ENCODE data around the gene SSH2.
"Not testable (repeated sequence)": the region's sequence is repeated elsewhere in the genome, so short reads cannot be mapped to it uniquely, and the experiment has no call there.

The SSH2 gene

DNA sequence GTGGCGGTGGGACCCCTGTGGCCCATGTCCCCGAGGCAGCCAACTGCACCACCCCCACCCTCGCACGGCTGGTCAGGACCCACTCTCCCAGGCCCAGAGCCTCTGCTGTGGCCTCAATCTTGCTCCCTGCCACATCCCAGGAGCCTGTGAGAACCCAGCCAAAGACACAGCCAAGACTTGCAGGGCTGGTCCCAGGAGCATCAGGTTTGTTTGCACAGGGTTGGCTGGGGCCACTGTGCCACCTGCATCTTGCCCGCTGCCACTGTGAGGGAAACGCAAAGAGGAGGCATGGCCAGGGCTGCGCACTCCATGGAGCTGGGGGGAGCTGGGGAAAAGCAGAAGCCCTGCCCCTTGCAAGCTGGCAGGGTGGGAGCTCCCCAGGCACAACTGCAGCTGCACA, 92.5 kb downstream of the SSH2 start:
- no peak for DNase-seq (ENCODE audit: low read depth)

DNA sequence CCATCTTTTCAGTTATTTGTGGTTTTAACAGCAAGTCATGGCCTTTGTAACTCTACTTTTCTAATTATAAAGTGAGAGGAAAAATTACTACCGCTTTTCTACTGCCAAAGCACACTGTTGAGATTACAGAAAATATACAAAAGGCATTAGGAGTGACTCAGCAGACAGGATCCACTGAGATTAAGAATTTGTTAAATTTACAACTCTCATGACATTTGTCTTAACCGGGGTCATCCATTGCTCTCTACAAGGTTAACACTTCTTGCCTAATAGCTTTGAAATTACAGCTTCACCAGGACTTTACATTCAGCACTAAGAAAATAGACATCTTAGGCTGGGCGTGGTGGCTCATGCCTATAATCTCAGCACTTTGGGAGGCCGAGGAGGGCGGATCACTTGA, 93.4 kb downstream of the SSH2 start:
- DNase-seq (ENCODE audit: low read depth) = no peak

DNA sequence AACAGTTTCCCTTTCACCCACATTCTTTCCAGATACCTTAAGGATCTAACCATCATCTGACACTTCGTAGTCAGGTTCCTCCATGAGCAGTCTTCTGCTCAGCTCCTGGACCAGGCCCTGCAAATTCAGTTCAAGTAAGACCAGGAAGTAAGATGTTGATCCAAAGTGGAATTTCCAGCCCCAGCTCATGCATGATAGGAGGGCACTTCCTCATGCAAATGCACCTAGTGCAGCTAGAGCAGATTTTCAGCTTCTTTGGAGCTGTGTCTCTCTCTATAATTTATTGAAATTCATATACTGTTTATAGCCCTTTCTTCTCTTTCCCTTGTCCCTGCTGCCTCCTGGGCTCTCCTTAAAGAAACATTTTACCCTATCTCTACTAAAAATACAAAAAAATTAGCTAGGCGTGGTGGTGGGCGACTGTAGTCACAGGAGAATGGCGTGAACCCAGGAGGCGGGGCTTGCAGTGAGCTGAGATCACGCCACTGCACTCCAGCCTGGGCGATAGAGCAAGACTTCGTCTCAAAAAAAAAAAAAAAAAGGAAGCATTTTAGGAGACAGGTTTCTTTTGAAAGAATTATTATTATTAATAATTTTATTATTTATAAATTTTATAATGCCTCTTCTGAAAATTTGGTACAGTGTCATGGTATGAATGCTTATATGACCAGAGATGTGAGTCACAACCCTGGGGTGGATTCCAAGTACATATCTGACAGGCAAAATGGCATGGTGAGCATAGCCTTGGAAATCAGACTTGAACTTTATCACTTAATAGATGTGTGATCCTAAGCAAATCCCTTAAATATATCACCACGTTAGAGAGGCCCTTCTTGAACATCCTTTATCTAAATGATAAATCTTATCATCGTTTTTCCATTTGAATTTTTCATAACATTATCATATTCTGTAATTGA, 94.3 kb downstream of the SSH2 start:
- no peak for DNase-seq (ENCODE audit: low read depth)

DNA sequence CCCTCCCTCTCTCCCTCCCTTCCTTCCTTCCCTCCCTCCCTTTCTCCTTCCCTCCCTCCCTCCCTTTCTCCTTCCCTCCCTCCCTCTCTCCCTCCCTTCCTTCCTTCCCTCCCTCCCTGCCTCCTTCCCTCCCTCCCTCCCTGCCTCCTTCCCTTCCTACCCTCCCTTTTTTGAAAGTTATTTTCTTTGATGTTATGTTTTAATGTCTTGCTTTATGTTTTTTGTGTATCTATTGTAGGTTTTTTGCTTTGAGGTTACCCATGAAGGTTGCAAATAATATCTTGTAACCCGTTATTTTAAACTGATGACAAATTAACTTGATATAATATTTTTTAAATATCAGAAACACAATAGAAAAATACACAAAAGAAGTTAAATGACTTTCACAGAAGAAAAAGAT, 96.2 kb downstream of the SSH2 start:
- no peak for DNase-seq (ENCODE audit: low read depth)

DNA sequence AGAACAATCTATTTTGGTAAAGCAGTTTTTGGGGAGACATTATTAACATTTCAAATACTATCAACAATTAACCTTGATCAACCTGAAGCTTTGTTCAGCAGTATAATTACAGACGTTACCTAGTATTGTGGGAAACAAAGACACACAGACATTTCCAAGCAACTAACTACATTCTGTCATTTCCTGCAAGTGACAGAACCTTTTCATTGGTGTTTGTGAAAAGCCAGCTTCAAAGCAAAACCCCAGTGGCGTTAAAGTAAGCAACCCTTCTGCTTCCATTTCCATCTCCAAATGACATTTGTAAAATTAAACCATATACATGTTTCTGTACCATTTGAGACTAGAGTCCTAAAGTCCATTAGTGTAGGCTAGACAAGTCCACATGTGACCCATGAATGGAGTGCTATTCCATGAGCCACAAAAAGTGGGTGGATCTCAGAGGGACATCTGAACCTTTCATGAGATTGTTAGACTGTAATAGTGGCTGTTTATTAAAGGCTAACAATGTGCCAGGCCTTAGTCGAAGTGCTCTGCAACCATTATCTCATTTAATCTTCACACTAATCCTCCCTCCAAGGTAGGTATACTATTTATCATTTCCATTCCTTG, 101.2 kb downstream of the SSH2 start:
- DNase-seq (ENCODE audit: low read depth) = no peak

DNA sequence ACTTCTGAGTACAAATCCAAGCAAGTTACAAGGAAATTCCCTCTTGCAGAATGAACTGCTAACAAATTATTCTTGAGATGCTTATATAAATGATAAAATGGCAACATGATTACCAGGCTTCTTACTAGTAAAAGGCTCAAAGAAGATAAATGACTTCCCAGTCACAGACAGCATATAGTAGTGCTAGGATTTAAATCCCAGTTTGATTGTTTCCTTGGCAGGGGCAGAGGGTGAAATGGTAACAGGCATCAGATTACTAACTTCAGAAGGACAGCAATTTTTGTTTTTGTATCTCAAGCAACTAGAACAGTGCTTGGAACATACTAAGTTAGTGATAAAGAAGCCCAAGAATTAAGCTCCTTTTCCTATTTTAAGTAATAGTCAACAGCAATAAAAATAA, 102.8 kb downstream of the SSH2 start:
- DNase-seq (ENCODE audit: low read depth) = no peak

DNA sequence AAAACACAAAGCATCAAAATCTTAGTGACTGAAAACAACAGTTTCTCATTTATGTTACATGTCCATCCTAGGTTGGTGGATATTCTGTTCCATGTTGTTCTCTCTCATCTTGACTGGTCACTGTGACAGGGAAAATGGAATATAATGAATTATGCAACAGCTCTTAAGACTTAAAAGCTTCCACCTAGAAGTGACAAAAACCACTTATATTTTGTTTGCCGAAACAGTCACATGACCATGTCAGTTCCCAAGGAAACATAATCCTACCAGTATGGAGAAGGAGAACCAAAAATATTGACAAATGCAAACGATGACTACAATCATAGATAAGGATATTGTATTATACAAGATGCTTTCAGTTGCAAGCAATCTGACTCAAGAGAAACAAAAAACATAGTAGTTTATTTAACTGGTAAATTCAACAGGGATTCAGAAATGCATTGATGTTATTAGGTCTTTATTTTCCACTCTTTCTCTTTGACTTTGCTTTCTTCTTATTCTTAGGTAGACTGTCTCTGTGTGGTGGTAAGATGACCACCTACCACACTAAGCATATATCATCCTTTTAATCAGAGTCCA, 103.8 kb downstream of the SSH2 start:
- DNase-seq (ENCODE audit: low read depth) = no peak

DNA sequence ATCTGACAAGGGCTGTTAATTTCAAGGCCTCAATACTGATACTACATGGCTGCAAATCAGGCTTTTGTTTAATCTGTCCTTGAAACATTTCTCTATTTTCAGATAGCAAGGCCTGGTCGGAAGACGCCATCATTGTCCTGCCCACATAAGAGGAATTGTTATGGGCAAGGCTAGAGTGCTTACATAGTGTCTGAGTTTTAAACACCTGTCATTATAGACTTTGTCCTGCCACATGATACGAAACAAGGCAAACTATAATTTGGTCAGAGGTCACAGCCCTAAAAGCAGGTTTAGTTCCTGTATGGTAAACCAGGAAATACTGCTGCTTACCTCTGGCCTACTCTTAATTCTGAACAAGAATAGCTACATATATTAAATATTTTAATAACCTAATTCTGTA, 104.4 kb downstream of the SSH2 start:
- no peak for DNase-seq (ENCODE audit: low read depth)

DNA sequence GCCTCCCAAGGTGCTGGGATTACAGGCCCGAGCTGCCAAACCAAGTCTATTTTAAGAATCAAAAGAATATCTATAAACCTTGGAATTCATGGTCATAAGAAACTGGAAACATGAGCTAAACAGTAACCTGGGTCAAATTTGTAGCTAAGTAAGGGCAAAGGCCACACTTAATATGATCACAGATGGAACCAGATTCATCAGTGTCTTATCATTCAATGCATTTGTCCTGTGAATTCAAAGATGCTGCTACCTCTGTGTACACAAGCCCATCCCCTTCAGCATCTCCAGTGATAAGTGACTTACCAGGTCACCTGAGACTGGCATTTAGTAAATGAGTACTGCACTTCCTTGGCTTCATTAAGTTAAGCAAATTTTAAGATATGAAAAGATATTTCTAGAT, 108.1 kb downstream of the SSH2 start:
- no peak for DNase-seq (ENCODE audit: low read depth)

DNA sequence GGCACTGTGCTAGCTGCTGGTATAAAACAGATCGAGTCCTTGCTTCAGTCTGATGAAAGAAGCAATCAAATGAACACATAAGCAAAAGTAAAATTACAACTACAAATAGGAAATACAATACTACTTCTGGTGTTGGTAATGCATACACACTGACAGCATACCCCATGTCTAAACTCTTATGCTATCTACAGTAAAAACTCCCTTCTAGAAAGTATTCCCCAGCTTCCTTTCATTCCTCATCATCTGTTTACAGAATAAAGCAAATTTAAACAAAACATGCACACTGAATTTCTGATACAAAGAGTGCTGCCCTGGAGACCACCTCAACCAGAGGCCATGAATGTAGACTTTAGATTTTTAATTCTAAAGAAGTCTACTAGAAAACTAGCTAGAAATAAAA, 109.6 kb downstream of the SSH2 start:
- DNase-seq (ENCODE audit: low read depth) = no peak

DNA sequence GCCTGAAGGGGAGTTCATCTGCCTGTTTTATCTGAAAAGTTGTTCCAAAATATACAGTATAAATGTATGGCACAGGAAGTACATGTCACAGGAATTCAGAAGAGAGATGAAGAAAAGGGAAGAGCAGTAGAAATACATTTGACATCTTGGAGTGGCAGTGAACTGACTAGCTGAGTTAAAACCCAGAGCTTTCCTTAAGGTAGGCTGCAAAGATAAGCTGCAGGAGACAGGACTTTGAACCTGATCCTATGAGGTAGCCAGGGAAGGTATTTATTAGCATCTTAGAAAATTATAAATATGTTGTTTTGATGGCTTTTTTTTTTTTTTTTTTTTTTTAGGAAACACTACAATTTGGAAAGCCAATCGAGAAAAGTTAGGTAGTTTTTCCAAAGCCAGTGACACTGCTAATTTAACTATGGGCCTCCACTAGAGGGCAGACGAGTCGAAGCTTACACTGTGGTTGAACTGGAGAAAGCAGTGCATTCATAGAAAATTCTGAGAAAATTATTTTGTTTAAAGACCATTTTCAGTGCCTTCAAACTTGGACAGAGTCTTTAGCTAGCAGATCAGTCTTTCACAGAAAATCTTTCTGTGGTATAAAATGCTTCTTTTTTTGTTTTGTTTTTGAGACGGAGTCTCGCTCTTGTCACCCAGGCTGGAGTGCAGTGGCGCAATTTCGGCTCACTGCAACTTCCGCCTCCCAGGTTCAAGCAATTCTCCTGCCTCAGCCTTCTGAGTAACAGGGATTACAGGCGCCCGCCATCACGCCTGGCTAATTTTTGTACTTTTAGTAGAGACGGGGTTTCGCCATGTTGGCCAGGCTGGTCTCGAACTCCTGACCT, 122.3 kb downstream of the SSH2 start:
- peak; percentile 19 for DNase-seq (ENCODE audit: low read depth)

DNA sequence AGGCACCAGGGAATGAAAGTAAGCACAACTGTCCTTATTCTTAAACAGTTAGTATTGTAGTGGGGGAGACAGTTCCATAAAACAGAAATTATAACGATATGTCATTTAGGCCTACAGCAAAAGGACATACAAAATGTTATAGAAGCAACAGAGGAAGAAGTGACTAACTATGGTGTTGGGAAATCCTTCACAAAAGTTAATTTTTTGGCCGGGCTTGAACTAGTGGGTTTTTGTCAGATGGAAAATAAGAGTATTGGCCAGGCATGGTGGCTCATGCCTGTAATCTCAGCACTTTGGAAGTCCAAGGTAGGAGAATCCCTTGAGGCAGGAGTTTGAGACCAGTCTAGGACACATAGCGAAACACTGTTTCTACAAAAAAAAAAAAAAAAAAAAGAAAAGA, 127.8 kb downstream of the SSH2 start:
- no peak for DNase-seq (ENCODE audit: low read depth)

DNA sequence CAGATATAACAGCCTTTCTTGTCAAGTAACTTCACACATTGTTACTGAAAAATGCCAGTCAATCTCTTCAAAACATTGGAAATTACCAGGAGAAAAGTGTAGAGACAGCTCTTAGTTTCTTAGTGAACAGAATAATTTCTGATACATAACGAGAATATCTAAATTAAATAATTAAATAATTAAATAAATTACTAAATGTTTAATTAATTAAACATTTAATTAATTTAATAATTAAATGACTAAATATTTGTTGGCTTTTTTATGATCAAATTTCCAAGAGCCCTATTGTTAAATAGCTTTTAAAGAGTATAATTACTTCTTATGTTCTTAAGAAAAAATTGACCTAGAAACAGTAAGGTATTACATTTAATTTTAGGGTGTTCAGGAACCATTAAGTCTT, 129.6 kb downstream of the SSH2 start:
- DNase-seq (ENCODE audit: low read depth) = no peak

DNA sequence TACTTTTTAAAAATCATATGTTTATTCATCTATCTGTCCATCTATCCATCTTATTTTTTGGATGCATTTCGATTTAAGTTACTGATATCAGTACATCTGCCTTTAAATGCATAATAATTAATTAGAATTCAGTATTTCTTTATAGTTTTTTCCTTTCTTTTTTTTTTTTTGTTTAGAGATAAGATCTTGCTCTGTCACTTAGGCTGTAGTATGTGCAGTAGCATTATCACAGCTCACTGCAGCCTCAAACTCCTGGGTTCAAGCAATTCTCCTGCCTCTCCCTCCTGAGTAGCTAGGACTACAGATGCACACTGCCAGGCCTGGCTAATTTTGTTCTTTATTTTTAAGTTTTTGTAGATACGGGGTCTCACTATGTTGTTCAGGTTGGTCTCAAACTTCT, 133.4 kb downstream of the SSH2 start:
- DNase-seq (ENCODE audit: low read depth) = no peak

DNA sequence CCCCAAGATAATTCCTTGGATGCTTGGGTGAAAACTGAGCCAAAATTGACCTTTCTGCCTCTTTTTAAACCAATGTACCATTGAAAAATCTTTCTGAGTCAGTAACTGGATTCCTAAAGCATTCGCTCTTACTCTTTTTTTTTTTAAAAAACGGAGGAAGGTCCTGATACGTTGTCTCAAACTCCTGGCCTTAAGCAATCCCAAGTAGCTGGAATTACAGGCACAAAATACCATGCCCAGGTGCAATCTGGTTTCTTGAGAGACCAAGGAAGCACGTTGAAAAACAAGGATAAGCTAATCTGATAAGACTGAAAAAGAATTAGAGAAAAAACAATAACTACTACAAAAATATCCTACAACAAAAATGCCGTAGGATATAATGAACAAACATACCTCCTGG, 136.5 kb downstream of the SSH2 start:
- no peak for DNase-seq (ENCODE audit: low read depth)

DNA sequence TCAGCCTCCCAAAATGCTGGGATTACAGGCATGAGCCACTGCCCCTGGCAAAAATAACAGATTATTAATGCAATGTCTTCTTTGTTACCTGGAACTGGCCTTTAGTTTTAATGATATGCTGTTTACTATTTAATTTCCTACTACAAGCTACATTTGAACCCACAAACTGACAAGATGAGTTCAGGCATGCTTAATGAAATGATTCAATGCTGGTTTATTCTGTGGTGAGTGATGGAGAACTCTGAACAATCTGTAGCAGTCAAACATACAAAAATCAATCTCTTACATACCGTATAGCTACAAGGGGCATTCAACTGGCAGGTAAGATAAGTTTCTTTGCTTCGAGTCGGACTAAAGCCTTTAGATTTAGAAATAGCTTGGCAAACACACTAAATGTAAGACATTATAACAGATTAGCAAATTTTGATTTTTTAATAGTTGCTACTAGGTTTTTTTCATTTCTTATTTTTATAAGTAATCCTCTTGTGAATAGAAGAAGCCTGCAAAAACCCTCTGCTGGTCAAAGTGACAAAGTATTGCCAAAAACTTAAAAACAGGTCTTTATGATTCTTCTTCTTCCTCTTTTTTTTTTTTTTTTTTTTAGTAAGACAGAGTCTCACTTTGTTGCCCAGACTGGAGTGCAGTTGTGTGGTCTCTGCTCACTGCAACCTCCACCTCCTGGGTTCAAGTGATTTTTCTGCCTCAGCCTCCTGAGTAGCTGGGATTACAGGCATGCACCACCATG, 138.5 kb downstream of the SSH2 start:
- no peak for DNase-seq (ENCODE audit: low read depth)

DNA sequence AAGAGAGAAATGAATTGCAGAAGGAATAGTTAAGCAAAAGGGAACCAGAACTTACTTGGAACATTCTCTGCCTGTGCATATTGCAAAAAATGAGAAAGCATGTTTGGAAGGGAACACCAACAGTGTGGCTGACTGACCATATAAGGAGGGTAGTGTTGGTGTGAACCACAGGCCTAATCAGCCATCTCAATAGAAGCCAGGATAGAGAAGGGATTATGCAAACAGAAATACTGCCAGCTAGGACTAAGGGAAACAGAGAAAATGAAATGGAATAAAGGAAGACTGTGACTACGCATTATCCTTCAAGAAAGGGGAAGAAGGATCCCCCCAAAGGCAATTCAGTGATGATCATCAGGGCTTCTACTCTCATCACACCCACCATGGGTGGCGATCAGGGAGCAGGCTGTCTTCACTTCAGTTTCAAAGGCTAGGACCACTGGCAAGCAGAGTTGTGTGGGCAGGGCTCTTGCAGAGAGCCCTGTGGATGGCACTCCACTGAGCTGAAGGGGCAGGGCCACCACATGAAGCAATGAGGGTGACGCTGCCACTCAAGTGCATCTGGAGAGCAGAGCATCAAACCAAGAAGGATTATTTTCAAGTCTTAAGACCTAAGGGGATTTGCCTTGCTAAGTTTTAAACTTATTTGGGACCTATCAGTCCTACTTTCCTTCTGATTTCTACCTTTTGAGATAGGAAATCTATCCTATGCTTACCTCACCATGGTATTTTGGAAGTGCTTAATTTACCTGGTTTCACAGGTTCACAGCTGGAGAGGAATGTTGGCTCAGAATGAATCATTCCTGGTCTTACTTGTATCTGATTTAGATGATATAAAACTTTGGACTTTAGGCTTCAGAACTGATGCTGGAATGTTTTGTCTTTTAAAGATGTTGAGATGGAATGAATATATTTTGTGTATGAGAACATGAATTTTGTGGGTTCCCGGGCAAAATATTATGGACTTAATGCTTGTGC, 140.5 kb downstream of the SSH2 start:
- DNase-seq (ENCODE audit: low read depth) = no peak

DNA sequence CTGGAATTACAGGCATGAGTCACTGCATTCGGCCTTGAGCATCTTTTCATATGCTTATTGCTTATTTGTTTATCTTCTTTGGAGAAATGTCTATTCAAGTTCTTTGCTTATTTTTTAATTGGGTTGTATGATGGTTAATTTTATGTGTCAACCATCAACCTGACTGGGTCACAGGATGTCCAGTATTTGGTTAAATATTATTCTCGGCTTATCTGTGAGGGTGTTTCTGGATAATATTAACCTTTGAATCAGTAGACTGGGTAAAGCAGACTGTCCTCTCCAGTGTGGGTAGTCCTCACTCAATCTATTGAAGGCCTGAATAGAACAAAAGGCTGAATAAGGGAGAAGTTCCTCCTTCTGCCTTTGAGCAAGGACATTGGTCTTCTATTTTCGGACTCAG, 142.0 kb downstream of the SSH2 start:
- DNase-seq (ENCODE audit: low read depth) = no peak

DNA sequence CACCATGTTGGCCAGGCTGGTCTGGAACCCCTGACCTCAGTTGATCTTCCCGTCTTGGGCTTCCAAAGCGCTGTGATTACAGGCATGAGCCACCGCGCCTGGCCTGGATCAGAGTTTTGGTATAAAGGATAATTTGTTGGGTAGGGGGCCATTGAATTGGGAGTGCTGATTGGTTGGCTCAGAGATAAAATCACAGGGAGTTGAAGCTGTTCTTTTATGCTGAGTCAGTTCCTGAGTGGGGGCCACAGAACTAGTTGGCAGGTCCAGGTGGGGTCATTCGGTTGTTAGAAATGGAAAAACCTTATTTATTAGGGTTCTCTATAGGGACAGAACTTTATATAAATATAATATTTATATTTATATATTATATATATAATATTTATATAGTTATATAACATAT, 147.1 kb downstream of the SSH2 start:
- no peak for DNase-seq (ENCODE audit: low read depth)

DNA sequence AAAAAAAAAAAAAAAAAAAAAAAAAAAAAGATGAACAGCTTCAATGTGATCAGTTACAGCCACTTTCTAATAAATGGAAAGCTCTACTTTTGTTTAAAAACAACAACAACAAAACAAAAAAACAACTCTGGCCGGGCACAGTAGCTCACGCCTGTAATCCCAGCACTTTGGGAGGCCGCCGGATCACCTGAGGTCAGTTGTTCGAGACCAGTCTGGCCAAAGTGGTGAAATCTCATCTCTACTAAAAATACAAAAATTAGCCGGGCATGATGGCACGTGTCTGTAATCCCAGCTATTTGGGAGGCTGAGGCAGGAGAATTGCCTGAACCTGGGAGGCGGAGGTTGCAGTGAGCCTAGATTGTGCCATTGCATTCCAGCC, 150.2 kb downstream of the SSH2 start:
- not testable (repeated sequence) for DNase-seq (ENCODE audit: low read depth)

Measured in T-helper 22 cell (primary cell).